ENCODE data around the gene HGFAC.

Gene HGFAC

DNA sequence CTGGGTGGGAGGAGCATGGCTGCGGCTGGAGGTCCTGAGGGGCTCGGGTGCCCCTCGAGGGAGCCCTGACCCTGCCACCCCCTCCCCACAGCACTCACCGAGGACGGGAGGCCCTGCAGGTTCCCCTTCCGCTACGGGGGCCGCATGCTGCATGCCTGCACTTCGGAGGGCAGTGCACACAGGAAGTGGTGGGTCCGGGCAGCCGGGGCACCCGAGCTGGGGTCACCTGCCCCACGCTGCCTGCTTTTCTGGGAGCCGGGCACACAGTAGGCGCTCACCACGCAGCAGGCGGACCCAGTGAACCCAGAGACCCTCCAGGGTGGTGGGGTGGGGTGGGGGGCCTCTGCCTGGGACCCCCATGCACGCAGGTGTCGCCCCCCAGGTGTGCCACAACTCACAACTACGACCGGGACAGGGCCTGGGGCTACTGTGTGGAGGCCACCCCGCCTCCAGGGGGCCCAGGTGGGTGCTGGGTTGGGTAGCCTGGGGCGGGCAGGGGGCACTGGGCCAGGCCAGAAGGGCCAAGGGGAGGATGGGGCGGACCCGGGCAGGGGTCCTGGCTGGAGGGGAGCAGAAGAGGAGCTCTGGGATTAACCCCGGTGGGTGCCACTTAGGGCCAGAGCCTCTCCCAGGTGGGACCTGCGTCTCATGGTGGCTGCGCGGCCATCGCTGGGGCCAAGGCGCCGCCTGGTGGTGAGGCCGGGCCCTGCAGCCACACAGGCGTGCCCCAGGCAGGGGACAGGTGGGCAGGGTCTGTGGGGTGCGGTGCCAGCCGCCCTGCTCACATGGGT lies 1.4 kb downstream of the HGFAC start:
- TF ChIP-seq, protein P1, sequence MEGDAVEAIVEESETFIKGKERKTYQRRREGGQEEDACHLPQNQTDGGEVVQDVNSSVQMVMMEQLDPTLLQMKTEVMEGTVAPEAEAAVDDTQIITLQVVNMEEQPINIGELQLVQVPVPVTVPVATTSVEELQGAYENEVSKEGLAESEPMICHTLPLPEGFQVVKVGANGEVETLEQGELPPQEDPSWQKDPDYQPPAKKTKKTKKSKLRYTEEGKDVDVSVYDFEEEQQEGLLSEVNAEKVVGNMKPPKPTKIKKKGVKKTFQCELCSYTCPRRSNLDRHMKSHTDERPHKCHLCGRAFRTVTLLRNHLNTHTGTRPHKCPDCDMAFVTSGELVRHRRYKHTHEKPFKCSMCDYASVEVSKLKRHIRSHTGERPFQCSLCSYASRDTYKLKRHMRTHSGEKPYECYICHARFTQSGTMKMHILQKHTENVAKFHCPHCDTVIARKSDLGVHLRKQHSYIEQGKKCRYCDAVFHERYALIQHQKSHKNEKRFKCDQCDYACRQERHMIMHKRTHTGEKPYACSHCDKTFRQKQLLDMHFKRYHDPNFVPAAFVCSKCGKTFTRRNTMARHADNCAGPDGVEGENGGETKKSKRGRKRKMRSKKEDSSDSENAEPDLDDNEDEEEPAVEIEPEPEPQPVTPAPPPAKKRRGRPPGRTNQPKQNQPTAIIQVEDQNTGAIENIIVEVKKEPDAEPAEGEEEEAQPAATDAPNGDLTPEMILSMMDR (IDR thresholded peaks at IDR 0.05; ENCODE audit: insufficient read depth, low read length, poor library complexity, severe bottlenecking): peak; percentile 99
- Histone ChIP-seq H3K36me3 (ENCODE audit: control insufficient read depth, insufficient read depth, low read length) (no peaks in the 10 kb centered on the region), H3K4me3 (replicated peaks; ENCODE audit: low read depth, low read length) (no peak overlapping the region), H3K27me3 (replicated peaks; ENCODE audit: control insufficient read depth, insufficient read depth, low read length) (no peaks in the 10 kb centered on the region; the same call in 1 of the 2 replicates)
- peak; percentile 69 for DNase-seq (ENCODE audit: extremely low read depth, insufficient read length)

DNA sequence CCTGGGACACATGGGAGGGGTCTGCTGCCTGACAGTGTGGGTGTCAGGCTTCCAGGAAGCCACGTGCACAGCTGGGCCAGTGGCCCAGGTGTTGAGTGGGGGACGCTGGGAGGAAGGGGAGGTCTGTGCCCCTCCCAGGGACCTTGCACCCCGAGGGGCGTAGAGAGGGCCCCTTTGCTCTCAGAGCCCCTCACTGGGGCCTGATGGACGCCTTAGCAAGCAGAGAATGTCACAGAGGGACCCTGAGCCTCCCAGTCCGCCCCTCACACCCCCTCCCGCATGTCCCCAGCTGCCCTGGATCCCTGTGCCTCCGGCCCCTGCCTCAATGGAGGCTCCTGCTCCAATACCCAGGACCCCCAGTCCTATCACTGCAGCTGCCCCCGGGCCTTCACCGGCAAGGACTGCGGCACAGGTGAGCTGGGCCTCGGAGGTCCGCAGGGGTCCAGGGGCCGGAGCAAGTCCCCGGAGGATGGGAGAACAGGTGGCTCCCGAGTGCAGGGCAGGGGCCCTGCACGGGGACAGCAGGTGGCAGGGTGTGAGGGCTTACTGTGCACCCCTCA lies 2.1 kb downstream of the HGFAC start:
- Histone ChIP-seq H3K27me3 (replicated peaks; ENCODE audit: control insufficient read depth, insufficient read depth, low read length) (no peaks in the 10 kb centered on the region; the same call in 1 of the 2 replicates), H3K36me3 (ENCODE audit: control insufficient read depth, insufficient read depth, low read length) (no peaks in the 10 kb centered on the region), H3K4me3 (replicated peaks; ENCODE audit: low read depth, low read length) (no peak overlapping the region)
- peak; percentile 15 for DNase-seq (ENCODE audit: extremely low read depth, insufficient read length)
- TF ChIP-seq, protein P1 (IDR thresholded peaks at IDR 0.05; ENCODE audit: insufficient read depth, low read length, poor library complexity, severe bottlenecking): no peak

DNA sequence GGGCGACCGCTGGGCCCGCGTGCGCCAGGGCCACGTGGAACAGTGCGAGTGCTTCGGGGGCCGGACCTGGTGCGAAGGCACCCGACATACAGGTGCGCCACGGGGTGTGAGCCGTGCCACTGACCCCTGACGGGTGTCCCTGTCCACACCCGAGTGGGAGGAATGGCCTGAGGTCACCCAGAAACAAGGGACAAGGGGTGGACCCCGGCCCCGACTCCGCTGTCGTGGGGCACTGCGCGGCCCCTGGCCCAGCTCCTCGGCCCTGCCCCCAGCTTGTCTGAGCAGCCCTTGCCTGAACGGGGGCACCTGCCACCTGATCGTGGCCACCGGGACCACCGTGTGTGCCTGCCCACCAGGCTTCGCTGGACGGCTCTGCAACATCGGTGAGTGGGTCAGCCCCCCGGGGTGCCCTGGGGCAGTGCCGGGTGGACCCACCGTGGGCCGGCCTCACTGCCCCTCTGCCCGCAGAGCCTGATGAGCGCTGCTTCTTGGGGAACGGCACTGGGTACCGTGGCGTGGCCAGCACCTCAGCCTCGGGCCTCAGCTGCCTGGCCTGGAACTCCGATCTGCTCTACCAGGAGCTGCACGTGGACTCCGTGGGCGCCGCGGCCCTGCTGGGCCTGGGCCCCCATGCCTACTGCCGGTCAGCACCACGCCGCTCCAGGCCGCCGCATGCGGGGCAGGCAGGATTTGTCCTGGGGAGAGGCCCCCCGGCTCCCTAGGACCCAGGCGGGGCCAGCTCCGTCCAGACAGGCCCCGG lies 2.8 kb downstream of the HGFAC start:
- H3K36me3 ChIP-seq (ENCODE audit: control insufficient read depth, insufficient read depth, low read length): no peaks in the 10 kb centered on the region
- DNase-seq (ENCODE audit: extremely low read depth, insufficient read length): no peak
- no peaks in the 10 kb centered on the region; the same call in 1 of the 2 replicates for H3K27me3 ChIP-seq (replicated peaks; ENCODE audit: control insufficient read depth, insufficient read depth, low read length)
- TF ChIP-seq, protein P1 (IDR thresholded peaks at IDR 0.05; ENCODE audit: insufficient read depth, low read length, poor library complexity, severe bottlenecking): no peak
- H3K4me3 ChIP-seq (replicated peaks; ENCODE audit: low read depth, low read length): no peak overlapping the region

DNA sequence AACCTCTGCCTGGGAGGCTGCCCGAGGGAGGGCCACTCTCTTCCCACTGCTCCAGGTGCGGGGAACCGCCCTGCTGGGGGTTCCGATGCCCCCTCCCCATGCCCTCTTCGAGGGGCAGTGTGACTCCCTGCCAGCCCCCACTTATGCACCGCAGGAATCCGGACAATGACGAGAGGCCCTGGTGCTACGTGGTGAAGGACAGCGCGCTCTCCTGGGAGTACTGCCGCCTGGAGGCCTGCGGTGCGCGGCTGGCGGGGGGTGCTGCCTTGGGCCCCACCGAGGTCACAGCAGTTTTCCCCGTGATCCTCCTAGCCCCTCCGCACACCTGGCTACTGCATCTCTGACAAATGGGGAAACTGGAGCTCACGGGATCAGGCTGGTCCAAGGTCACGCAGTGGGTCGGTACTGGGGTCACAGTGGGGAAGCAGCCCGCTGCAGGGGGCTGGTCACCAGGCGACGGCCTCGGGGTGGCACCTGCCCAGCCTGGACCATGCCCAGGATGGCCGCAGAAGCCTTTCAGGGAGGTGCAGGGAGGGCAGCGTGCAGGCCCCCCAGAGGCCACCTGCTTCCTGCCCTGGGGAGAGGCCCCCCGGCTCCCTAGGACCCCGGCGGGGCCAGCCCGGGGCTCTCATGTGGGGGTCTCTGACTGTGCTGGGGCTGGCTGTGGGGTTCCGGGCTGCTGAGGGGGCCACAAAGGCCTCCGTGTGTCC lies 3.5 kb downstream of the HGFAC start:
- Histone ChIP-seq H3K36me3 (ENCODE audit: control insufficient read depth, insufficient read depth, low read length) (no peaks in the 10 kb centered on the region), H3K27me3 (replicated peaks; ENCODE audit: control insufficient read depth, insufficient read depth, low read length) (no peaks in the 10 kb centered on the region; the same call in 1 of the 2 replicates), H3K4me3 (replicated peaks; ENCODE audit: low read depth, low read length) (no peak overlapping the region)
- TF ChIP-seq, protein P1 (IDR thresholded peaks at IDR 0.05; ENCODE audit: insufficient read depth, low read length, poor library complexity, severe bottlenecking): no peak
- DNase-seq (ENCODE audit: extremely low read depth, insufficient read length): no peak

DNA sequence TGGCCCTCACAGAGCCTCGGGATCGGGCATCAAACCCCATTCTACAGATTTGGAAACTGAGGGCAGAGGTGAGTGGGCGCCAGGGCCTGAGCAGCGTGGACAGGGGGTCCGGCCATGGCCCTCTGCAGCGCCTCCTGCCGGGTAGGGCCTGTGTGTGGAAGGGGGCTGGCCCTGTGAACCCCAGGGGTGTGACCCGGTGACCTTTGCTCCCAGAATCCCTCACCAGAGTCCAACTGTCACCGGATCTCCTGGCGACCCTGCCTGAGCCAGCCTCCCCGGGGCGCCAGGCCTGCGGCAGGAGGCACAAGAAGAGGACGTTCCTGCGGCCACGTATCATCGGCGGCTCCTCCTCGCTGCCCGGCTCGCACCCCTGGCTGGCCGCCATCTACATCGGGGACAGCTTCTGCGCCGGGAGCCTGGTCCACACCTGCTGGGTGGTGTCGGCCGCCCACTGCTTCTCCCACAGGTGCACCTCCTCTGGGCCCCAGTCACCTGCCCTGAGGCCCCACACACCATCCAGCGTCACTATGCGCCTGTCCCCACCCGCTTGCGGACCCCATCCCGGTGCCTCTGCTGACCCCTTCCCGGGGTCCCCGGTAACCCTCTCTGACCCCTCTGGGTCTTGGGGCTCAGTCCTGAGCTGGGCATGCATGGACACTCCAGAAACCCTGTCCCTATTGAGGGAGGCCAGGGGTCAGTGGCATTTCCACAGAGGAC lies 4.2 kb downstream of the HGFAC start:
- TF ChIP-seq, protein P1 (IDR thresholded peaks at IDR 0.05; ENCODE audit: insufficient read depth, low read length, poor library complexity, severe bottlenecking): peak; percentile 1
- no peak overlapping the region for H3K4me3 ChIP-seq (replicated peaks; ENCODE audit: low read depth, low read length)
- H3K27me3 ChIP-seq (replicated peaks; ENCODE audit: control insufficient read depth, insufficient read depth, low read length): no peaks in the 10 kb centered on the region; the same call in 1 of the 2 replicates
- no peaks in the 10 kb centered on the region for H3K36me3 ChIP-seq (ENCODE audit: control insufficient read depth, insufficient read depth, low read length)
- no peak for DNase-seq (ENCODE audit: extremely low read depth, insufficient read length)
